HL-60 (cell line): ENCODE data around the gene RAMP3.

Source experiments
- DNase-seq, 2 experiments: peaks; one replicate each; pipeline ENCODE4 v3.0.0-alpha.2; 2010 to 2020; ENCODE audit warnings: low read depth in 1 of 2, low spot score in 1 of 2
- H3K27ac ChIP-seq: fragments of 250-450 bp; sonication (Bioruptor Pico); replicated peaks from 2 replicates; pipeline ENCODE4 v1.5.1; 2020; ENCODE audit warnings: mild to moderate bottlenecking, moderate library complexity
- H3K27me3 ChIP-seq: fragments of 250-450 bp; sonication (Bioruptor Pico); 2 replicates; pipeline ENCODE4 v1.5.1; 2021; ENCODE audit warnings: mild to moderate bottlenecking, moderate library complexity; ENCODE audit not compliant: insufficient read depth, poor library complexity, severe bottlenecking
- H3K4me3 ChIP-seq: replicated peaks from 2 replicates; pipeline ENCODE4 v1.5.1; 2011; ENCODE audit warnings: mild to moderate bottlenecking, control low read depth, low read length; ENCODE audit not compliant: insufficient read depth
- CTCF ChIP-seq: IDR thresholded peaks from one replicate; pipeline ENCODE4 v1.5.1; 2011; ENCODE audit warnings: low read length, control low read depth, inconsistent platforms; ENCODE audit not compliant: insufficient read depth
- GABPA ChIP-seq: IDR thresholded peaks from 2 replicates; pipeline ENCODE4 v1.6.1; 2012; ENCODE audit warnings: low read depth
- POLR2AphosphoS5 ChIP-seq: IDR thresholded peaks from 2 replicates; pipeline ENCODE4 v1.6.1; 2012; ENCODE audit warnings: low read depth
- SPI1 ChIP-seq: IDR thresholded peaks from 2 replicates; pipeline ENCODE4 v1.6.1; 2012; ENCODE audit warnings: low read depth, mild to moderate bottlenecking, borderline replicate concordance
- TF ChIP-seq, protein P1 (sequence below): IDR thresholded peaks from 2 replicates; pipeline ENCODE4 v1.6.1; 2012; ENCODE audit warnings: low read depth; ENCODE audit not compliant: insufficient replicate concordance

RAMP3 gene

GRCh38 chr7:45148653-45148973 lies 9.0 kb upstream of the RAMP3 start:
- no peak overlapping the region for H3K4me3 ChIP-seq
- H3K27ac ChIP-seq, result no peak overlapping the region
- TF ChIP-seq GABPA, result no peak
- TF ChIP-seq SPI1, result no peak
- no peak for DNase-seq
- no peaks in the 10 kb centered on the region for H3K27me3 ChIP-seq

DNA sequence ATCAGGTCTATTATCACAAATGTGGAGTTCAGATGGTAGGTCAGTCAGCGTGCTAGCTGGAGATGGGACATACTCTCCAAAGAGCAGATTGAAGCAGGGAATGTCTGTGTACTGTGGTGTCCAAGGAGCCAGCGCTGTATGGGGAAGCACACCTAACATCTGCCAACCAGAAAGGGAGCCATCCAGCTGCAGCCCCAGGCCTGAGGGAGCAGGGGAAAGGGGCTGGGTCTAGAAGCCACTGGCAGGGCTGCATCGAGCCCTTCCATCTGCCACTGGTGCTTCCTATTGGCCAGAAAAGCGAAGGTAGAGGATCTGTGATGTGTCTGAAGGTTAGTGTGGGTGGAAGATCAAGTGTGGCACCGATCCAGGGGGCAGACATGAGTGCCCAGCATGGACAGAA lies 8.0 kb upstream of the RAMP3 start:
- Histone ChIP-seq H3K27me3 (no peaks in the 10 kb centered on the region), H3K4me3 (no peak overlapping the region), H3K27ac (no peak overlapping the region)
- TF ChIP-seq POLR2AphosphoS5 (no peak), GABPA (no peak), SPI1 (no peak), CTCF (no peak)
- TF ChIP-seq, protein P1, sequence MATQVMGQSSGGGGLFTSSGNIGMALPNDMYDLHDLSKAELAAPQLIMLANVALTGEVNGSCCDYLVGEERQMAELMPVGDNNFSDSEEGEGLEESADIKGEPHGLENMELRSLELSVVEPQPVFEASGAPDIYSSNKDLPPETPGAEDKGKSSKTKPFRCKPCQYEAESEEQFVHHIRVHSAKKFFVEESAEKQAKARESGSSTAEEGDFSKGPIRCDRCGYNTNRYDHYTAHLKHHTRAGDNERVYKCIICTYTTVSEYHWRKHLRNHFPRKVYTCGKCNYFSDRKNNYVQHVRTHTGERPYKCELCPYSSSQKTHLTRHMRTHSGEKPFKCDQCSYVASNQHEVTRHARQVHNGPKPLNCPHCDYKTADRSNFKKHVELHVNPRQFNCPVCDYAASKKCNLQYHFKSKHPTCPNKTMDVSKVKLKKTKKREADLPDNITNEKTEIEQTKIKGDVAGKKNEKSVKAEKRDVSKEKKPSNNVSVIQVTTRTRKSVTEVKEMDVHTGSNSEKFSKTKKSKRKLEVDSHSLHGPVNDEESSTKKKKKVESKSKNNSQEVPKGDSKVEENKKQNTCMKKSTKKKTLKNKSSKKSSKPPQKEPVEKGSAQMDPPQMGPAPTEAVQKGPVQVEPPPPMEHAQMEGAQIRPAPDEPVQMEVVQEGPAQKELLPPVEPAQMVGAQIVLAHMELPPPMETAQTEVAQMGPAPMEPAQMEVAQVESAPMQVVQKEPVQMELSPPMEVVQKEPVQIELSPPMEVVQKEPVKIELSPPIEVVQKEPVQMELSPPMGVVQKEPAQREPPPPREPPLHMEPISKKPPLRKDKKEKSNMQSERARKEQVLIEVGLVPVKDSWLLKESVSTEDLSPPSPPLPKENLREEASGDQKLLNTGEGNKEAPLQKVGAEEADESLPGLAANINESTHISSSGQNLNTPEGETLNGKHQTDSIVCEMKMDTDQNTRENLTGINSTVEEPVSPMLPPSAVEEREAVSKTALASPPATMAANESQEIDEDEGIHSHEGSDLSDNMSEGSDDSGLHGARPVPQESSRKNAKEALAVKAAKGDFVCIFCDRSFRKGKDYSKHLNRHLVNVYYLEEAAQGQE, result no peak
- no peak for DNase-seq

GRCh38 chr7:45150199-45150598 lies 7.4 kb upstream of the RAMP3 start:
- no peak overlapping the region for H3K4me3 ChIP-seq
- DNase-seq, result no peak
- TF ChIP-seq, protein P1, result no peak
- TF ChIP-seq CTCF, result no peak
- no peak for TF ChIP-seq SPI1
- TF ChIP-seq POLR2AphosphoS5, result no peak
- no peak for TF ChIP-seq GABPA

GRCh38 chr7:45151131-45151684 lies 6.4 kb upstream of the RAMP3 start:
- DNase-seq, result no peak
- no peak for TF ChIP-seq SPI1
- TF ChIP-seq CTCF, result no peak
- TF ChIP-seq, protein P1, result no peak
- TF ChIP-seq GABPA, result no peak
- no peak for TF ChIP-seq POLR2AphosphoS5
- Histone ChIP-seq H3K4me3 (no peak overlapping the region), H3K27ac (no peak overlapping the region), H3K27me3 (no peaks in the 10 kb centered on the region)

More at GRCh38 chr7:45150199-45150598, 7.4 kb upstream of the RAMP3 start:
- no peak overlapping the region for H3K27ac ChIP-seq
- H3K27me3 ChIP-seq, result no peaks in the 10 kb centered on the region
